GM19455 (cell line): Measurements from ENCODE around the gene CARS1.

Experiments used
- ATAC-seq: cut with Tn5 transposase; IDR thresholded peaks from one replicate; pipeline ENCODE4 v1.9.1; 2021; ENCODE audit not compliant: unreplicated experiment

The CARS1 gene

GRCh38 chr11:2963112-2963754 is 94.0 kb downstream of the CARS1 start:
- ATAC-seq, result no peak

DNA sequence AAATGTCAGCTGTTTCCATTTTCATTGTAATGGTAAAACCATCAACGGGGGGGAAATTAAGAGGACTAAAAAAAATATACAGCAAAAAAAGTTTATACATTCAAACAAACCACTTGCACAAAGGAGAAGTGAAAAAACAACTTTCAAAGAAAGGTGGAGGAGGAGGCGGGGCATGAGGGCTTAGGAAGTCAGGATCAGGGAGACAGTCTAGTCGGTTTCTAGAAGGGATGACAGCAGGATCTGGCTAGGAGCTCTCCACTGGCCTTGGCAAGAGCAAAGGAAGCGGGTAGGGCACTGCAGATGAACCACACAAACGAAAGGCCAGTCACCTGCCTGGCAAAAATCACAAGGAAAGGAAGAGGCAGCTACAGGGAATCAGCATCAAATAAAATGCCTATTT is 96.1 kb downstream of the CARS1 start:
- ATAC-seq, result no peak

DNA sequence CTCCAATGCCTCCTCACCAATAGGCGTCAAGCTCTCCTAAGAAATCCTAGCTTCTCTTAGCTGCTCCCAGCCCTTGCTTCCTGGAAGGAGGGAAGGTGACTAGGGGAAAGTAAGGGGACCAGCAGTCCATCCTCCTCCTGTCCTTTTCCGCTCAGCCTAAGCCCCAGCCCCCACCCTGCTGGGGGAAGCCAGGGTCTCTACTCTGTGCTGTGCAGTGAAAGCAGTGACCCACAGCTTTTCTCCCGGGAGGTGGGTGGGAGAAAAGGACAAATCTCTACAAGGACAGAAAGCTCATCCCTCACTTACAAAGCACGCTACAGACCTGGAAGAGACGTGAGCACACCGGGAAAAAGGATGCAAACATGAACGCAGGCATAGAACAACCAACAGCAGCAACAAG is 97.1 kb downstream of the CARS1 start:
- no peak for ATAC-seq

DNA sequence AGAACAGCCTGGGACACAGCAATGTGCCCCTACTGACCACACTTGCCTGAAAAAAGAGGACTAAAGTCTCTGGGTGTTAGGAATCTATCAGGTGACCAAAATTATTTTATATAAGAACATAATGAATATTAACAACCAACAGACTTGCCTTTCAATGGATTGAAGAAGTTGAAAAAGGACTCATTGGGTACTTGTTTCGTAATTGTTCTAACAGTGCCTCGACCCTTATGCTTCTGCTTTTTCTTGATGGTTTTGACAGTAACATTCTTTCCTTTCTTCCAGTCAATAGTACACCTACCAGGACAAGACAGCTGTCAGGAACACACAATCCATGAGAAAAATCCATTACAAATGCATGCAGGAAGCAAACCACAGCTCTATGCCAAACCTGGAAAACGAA is 99.0 kb downstream of the CARS1 start:
- ATAC-seq, result no peak

DNA sequence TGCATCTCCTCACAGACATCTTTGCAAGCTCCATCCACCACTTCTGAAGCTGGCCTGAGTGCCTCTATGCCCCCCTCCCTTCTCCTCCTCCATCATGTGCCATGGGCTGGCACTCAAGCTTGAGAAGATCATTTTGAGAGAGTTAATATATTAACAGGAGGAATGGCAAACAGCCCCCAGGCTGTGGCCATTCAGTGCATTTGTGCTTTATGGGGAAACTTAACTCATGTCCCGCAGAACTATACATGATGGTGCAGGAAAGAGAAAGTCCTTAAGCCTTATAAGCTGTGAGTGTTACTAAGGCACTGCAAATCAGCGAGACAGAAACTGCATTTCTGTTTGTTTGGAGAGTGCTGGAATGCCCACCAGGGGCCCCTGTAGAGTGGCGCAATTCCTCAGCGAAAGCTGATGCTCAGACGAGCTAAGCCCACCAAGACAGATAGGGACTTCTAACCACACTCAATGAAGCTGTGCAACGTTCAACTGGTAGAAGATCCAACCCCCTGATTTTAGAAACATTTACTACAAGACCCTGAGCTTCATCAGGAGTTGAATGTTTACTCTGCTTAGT is 101.2 kb downstream of the CARS1 start:
- ATAC-seq, result no peak

DNA sequence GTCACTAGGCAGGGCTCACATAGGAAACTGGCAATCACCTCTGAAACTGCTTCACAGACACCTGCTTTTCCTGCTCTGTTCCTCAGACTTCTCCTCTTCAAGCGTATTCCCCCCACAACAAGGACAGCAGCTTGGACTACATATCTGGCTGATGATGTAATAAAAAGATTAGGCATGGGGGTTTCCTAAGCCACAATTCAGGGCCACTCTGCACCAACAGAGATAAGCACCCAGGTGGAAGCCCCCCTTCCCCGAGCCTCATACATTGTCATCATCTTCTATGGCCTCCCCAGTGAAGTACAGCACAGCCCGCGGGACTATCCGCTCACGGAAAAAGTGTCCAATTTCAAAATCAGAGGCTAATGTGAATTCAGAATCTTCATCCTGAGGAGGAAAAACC is 103.0 kb downstream of the CARS1 start:
- ATAC-seq, result no peak

DNA sequence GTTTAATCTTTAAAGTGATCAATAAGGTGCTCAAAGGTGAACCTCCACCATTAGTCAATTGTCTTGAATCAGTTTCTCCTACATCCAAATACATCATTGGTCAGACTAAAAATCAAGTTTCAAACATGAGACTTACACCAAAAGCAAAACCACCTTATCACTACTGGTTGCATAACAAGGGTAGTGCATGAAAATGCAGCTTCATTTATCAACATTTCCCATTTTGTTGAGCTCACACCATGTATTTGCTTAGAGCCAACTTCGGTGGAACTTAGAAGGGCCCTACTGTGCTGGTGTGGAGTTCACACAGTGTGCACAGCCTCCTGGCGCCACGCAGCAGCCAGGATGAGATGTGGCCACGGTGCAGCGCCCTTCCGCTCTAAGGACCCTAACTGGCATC is 104.9 kb downstream of the CARS1 start:
- ATAC-seq, result no peak

- no peak for ATAC-seq
Measured at GRCh38 chr11:2951231-2952110, 105.8 kb downstream of the CARS1 start.
